GM18870 (cell line): ENCODE data around the gene NDUFA6.
"Not testable (repeated sequence)": the region's sequence is repeated elsewhere in the genome, so short reads cannot be mapped to it uniquely, and the experiment has no call there.

Experiments
- ATAC-seq: cut with Tn5 transposase; IDR thresholded peaks from one replicate; pipeline ENCODE4 v1.9.1; 2021; ENCODE audit warnings: moderate library complexity; ENCODE audit not compliant: unreplicated experiment

The NDUFA6 gene

GRCh38 chr22:42072606-42073330, 17.8 kb downstream of the NDUFA6 start:
- no peak for ATAC-seq

GRCh38 chr22:42071508-42071907, 19.1 kb downstream of the NDUFA6 start:
- not testable (repeated sequence) for ATAC-seq

GRCh38 chr22:42070517-42071422, 19.8 kb downstream of the NDUFA6 start, which contains the start of gene NAGA:
NAGA (minus strand) TSS chr22:42070812; CDS start chr22:42070297, 515 bp downstream.
- ATAC-seq, result peak; percentile 79

- ATAC-seq, result peak; percentile 7
Observed at GRCh38 chr22:42069801-42070516, 20.6 kb downstream of the NDUFA6 start.

GRCh38 chr22:42068291-42068690, 22.3 kb downstream of the NDUFA6 start:
- no peak for ATAC-seq

- ATAC-seq, result no peak
Observed at GRCh38 chr22:42067671-42068251, 22.8 kb downstream of the NDUFA6 start.

- ATAC-seq, result no peak
Observed at GRCh38 chr22:42066937-42067336, 23.6 kb downstream of the NDUFA6 start.

GRCh38 chr22:42066126-42066761, 24.3 kb downstream of the NDUFA6 start:
- ATAC-seq, result no peak

- no peak for ATAC-seq
Observed at GRCh38 chr22:42065438-42066125, 25.0 kb downstream of the NDUFA6 start.

GRCh38 chr22:42064629-42065028, 25.9 kb downstream of the NDUFA6 start:
- ATAC-seq, result no peak

- ATAC-seq, result no peak
Observed at GRCh38 chr22:42062506-42063170, 27.9 kb downstream of the NDUFA6 start.

GRCh38 chr22:42061041-42061440, 29.5 kb downstream of the NDUFA6 start:
- ATAC-seq, result no peak

- no peak for ATAC-seq
Observed at GRCh38 chr22:42060489-42060888, 30.1 kb downstream of the NDUFA6 start.

GRCh38 chr22:42056757-42057511, 33.6 kb downstream of the NDUFA6 start:
- no peak for ATAC-seq

- ATAC-seq, result no peak
Observed at GRCh38 chr22:42052765-42053164, 37.8 kb downstream of the NDUFA6 start.

- ATAC-seq, result no peak
Observed at GRCh38 chr22:42050641-42051180, 39.9 kb downstream of the NDUFA6 start.

- no peak for ATAC-seq
Observed at GRCh38 chr22:42041784-42042183, 48.8 kb downstream of the NDUFA6 start.

GRCh38 chr22:42039271-42039670, 51.3 kb downstream of the NDUFA6 start:
- ATAC-seq, result no peak
